Right hindlimb (tissue), 1 donor: ENCODE results near the gene PRRT4.

Experiments
- DNase-seq: peaks from one replicate; pipeline ENCODE4 v3.0.0-alpha.2; 2018

PRRT4 gene

GRCh38 chr7:128370491-128370890 lies 9.0 kb upstream of the PRRT4 start:
- no peak for DNase-seq

- no peak for DNase-seq
Observed at GRCh38 chr7:128366986-128367385, 5.5 kb upstream of the PRRT4 start.

- DNase-seq, result no peak
Observed at GRCh38 chr7:128366300-128366699, 4.8 kb upstream of the PRRT4 start.

GRCh38 chr7:128365432-128365831 lies 3.9 kb upstream of the PRRT4 start:
- DNase-seq, result no peak

- DNase-seq, result no peak
Observed at GRCh38 chr7:128364166-128364870, 2.8 kb upstream of the PRRT4 start.

GRCh38 chr7:128363261-128363721 lies 1.8 kb upstream of the PRRT4 start:
- no peak for DNase-seq

- DNase-seq, result no peak
Observed at GRCh38 chr7:128362670-128363069, 1.2 kb upstream of the PRRT4 start.

- no peak for DNase-seq
Observed at GRCh38 chr7:128360359-128360678, 1.2 kb downstream of the PRRT4 start.

- DNase-seq, result no peak
Observed at GRCh38 chr7:128359939-128360338, 1.6 kb downstream of the PRRT4 start.

GRCh38 chr7:128359336-128359735 lies 2.2 kb downstream of the PRRT4 start:
- no peak for DNase-seq

GRCh38 chr7:128358233-128358632 lies 3.3 kb downstream of the PRRT4 start:
- DNase-seq, result no peak

GRCh38 chr7:128357217-128357613 lies 4.3 kb downstream of the PRRT4 start:
- no peak for DNase-seq

GRCh38 chr7:128356546-128357216 lies 4.8 kb downstream of the PRRT4 start:
- DNase-seq, result no peak

GRCh38 chr7:128353610-128354009 lies 7.9 kb downstream of the PRRT4 start:
- DNase-seq, result no peak

- DNase-seq, result no peak
Observed at GRCh38 chr7:128353189-128353588, 8.3 kb downstream of the PRRT4 start.

- DNase-seq, result no peak
Observed at GRCh38 chr7:128352636-128353035, 8.9 kb downstream of the PRRT4 start.

- DNase-seq, result peak; percentile 67
Observed at GRCh38 chr7:128352153-128352537, 9.3 kb downstream of the PRRT4 start.

GRCh38 chr7:128351296-128352152 lies 10.0 kb downstream of the PRRT4 start:
- DNase-seq, result peak; percentile 37

- DNase-seq, result no peak
Observed at GRCh38 chr7:128350708-128351295, 10.7 kb downstream of the PRRT4 start.

- DNase-seq, result no peak
Observed at GRCh38 chr7:128349466-128349825, 12.0 kb downstream of the PRRT4 start.

GRCh38 chr7:128347647-128348097 lies 13.8 kb downstream of the PRRT4 start:
- peak; percentile 62 for DNase-seq

- DNase-seq, result no peak
Observed at GRCh38 chr7:128344431-128344774, 17.1 kb downstream of the PRRT4 start.
